ENCODE data around the gene PRKAA1. TPM values are rescaled to one million over a fixed set of nuclear protein-coding genes. Genes with fewer than 3 reads are reported as not detected.
A peak's percentile ranks its signal among the peaks of the same experiment; 100 is the strongest.

PRKAA1 gene
- total and polyA plus RNA-seq, 2 of the 13 experiments (the other 11 are each of a cell fraction or from before 2014, with no cell fraction given) = 36.6 to 58.0 TPM

DNA sequence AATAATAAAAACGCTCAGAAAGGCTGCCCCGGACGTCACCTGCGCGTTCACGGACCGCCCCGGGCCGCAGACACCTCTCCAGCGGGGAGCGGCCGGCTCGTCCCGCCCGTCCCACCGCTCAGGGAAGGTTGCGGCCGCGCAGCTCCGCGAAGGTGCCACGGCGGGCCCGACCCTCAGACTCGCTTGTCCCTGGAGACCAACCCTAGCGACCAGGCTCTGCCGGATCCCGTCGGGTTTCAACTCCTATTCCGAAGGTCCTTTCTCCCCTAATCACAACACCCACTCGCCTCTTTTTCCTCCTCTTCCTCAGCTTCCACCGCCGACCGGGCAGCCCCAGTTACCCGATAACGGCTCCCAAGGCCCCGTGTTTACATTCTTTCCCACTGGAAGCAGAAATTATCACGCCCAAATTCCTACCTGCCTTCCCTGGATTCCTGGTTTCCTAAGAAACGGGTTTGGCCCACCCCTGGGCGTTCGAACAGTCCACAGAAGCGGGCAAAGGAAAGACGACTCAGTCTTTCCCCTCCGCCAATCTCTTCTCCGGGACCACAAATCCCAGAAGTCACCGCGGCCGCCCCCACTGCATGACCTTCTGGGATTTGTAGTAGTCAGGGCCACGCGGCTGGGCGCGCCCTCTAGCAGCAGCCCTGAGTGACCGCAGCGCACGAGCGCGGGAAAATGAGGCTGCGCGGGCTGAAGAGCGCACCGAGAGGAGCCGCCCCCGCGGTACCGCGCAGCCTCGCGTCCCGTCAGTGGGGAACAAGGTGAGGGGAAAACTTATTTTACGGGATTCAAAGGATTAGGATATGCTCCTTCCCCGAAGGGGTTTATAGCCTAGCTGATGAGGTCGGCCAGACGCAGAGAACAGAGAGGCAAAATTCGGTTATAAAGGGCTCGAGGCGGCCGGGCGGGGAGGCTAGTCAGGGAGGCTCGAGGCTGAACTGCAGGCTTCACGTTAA, 42.5 kb downstream of the PRKAA1 start, which contains the start of gene TTC33 (continued):
- TF ChIP-seq, protein P1, sequence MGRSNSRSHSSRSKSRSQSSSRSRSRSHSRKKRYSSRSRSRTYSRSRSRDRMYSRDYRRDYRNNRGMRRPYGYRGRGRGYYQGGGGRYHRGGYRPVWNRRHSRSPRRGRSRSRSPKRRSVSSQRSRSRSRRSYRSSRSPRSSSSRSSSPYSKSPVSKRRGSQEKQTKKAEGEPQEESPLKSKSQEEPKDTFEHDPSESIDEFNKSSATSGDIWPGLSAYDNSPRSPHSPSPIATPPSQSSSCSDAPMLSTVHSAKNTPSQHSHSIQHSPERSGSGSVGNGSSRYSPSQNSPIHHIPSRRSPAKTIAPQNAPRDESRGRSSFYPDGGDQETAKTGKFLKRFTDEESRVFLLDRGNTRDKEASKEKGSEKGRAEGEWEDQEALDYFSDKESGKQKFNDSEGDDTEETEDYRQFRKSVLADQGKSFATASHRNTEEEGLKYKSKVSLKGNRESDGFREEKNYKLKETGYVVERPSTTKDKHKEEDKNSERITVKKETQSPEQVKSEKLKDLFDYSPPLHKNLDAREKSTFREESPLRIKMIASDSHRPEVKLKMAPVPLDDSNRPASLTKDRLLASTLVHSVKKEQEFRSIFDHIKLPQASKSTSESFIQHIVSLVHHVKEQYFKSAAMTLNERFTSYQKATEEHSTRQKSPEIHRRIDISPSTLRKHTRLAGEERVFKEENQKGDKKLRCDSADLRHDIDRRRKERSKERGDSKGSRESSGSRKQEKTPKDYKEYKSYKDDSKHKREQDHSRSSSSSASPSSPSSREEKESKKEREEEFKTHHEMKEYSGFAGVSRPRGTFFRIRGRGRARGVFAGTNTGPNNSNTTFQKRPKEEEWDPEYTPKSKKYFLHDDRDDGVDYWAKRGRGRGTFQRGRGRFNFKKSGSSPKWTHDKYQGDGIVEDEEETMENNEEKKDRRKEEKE (IDR thresholded peaks at IDR 0.05) = no peak
- peak; percentile 44 for TF ChIP-seq HDAC2 (CRISPR knock-in tag; IDR thresholded peaks at IDR 0.05)
- no peak for TF ChIP-seq ZNF75D (CRISPR knock-in tag; IDR thresholded peaks at IDR 0.05; ENCODE audit: borderline replicate concordance)
- TF ChIP-seq LCORL (IDR thresholded peaks at IDR 0.05) = no peak
- peak; percentile 62 for TF ChIP-seq LCORL (CRISPR knock-in tag; IDR thresholded peaks at IDR 0.05)
- no peak for TF ChIP-seq PTBP1 (IDR thresholded peaks at IDR 0.05; ENCODE audit: low read depth, low read length, poor library complexity, severe bottlenecking)
- TF ChIP-seq, protein P2, sequence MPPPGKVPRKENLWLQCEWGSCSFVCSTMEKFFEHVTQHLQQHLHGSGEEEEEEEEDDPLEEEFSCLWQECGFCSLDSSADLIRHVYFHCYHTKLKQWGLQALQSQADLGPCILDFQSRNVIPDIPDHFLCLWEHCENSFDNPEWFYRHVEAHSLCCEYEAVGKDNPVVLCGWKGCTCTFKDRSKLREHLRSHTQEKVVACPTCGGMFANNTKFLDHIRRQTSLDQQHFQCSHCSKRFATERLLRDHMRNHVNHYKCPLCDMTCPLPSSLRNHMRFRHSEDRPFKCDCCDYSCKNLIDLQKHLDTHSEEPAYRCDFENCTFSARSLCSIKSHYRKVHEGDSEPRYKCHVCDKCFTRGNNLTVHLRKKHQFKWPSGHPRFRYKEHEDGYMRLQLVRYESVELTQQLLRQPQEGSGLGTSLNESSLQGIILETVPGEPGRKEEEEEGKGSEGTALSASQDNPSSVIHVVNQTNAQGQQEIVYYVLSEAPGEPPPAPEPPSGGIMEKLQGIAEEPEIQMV (CRISPR knock-in tag; IDR thresholded peaks at IDR 0.05; ENCODE audit: low read depth) = peak; percentile 34; the same call in 1 of the 2 replicates
- peak; percentile 63 for TF ChIP-seq ZNF331 (CRISPR knock-in tag; IDR thresholded peaks at IDR 0.05)
- 0 out of 2 replicates have a peak, but pooled peaks have one; percentile 82 for TF ChIP-seq ZNF451 (CRISPR knock-in tag; IDR thresholded peaks at IDR 0.05)
- TF ChIP-seq PHF20 (CRISPR knock-in tag; IDR thresholded peaks at IDR 0.05) = peak; percentile 56
- TF ChIP-seq ZC3H4 (CRISPR knock-in tag; IDR thresholded peaks at IDR 0.05; ENCODE audit: borderline replicate concordance) = no peak
- 0 out of 2 replicates have a peak, but pooled peaks have one; percentile 49 for TF ChIP-seq ZNF790 (CRISPR knock-in tag; IDR thresholded peaks at IDR 0.05; ENCODE audit: borderline replicate concordance)
- TF ChIP-seq, protein P3, sequence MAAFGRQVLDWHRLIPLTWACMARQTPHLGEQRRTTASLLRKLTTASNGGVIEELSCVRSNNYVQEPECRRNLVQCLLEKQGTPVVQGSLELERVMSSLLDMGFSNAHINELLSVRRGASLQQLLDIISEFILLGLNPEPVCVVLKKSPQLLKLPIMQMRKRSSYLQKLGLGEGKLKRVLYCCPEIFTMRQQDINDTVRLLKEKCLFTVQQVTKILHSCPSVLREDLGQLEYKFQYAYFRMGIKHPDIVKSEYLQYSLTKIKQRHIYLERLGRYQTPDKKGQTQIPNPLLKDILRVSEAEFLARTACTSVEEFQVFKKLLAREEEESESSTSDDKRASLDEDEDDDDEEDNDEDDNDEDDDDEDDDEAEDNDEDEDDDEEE (CRISPR knock-in tag; IDR thresholded peaks at IDR 0.05) = 0 out of 2 replicates have a peak, but pooled peaks have one; percentile 12
- TF ChIP-seq ZNF34 (CRISPR knock-in tag; IDR thresholded peaks at IDR 0.05; ENCODE audit: borderline replicate concordance) = peak; percentile 60; the same call in 1 of the 2 replicates
- TF ChIP-seq CREM (IDR thresholded peaks at IDR 0.05) = peak; percentile 97
- TF ChIP-seq CREM (CRISPR knock-in tag; IDR thresholded peaks at IDR 0.05) = no peak
- no peak; the same call in 1 of the 2 replicates for TF ChIP-seq SMYD3 (CRISPR knock-in tag; IDR thresholded peaks at IDR 0.05)
- TF ChIP-seq REPIN1 (CRISPR knock-in tag; IDR thresholded peaks at IDR 0.05; ENCODE audit: borderline replicate concordance, low read depth) = peak; percentile 66; the same call in 1 of the 2 replicates
- no peak for TF ChIP-seq JDP2 (CRISPR knock-in tag; IDR thresholded peaks at IDR 0.05; ENCODE audit: borderline replicate concordance)
- no peak for TF ChIP-seq ZZZ3 (CRISPR knock-in tag; IDR thresholded peaks at IDR 0.05; ENCODE audit: borderline replicate concordance)
- no peak for TF ChIP-seq EHMT2 (IDR thresholded peaks at IDR 0.05; ENCODE audit: borderline replicate concordance, low read depth, low read length)
- no peak for TF ChIP-seq NCOA5 (CRISPR knock-in tag; IDR thresholded peaks at IDR 0.05)
- TF ChIP-seq ZNF30 (CRISPR knock-in tag; IDR thresholded peaks at IDR 0.05) = no peak
- peak; percentile 60; the same call in 1 of the 2 replicates for TF ChIP-seq RXRA (CRISPR knock-in tag; IDR thresholded peaks at IDR 0.05)
- peak; percentile 75 for TF ChIP-seq KDM5B (CRISPR knock-in tag; IDR thresholded peaks at IDR 0.05; ENCODE audit: borderline replicate concordance)

All from HepG2 (cell line).